A673 (cell line): ENCODE results near the gene ACTL6B. TPM values are rescaled to one million over a fixed set of nuclear protein-coding genes. Genes with fewer than 3 reads are reported as not detected.

Experiments
- BruUV-seq: library from RNA; stranded (reverse); fragments of 400-500 nt; replicated peaks from 2 replicates; lab custom pipeline; 2021; lab: Mats Ljungman, UMichigan
- CTCF ChIA-PET: fragments of 300-600 bp; sonication (Branson Sonifier 250); formaldehyde crosslinking; loops from one replicate; lab custom pipeline; 2022; ENCODE audit warnings: antibody characterized with exemption; lab: Charles Lee
- POLR2A ChIA-PET: fragments of 300-600 bp; sonication (Branson Sonifier 250); formaldehyde crosslinking; loops from one replicate; lab custom pipeline; 2022; ENCODE audit warnings: antibody characterized with exemption; ENCODE audit not compliant: low non-redundant PET; lab: Charles Lee
- DNase-seq: peaks from one replicate; pipeline ENCODE4 v3.0.0-alpha.2; 2015; ENCODE audit warnings: low spot score
- H3K27ac ChIP-seq: fragments of 200-600 bp; sonication (generic); 2 replicates; pipeline ENCODE4 v1.5.1; 2016; ENCODE audit warnings: mixed run types, low read depth, mild to moderate bottlenecking, mixed read lengths, antibody characterized with exemption, low read length; ENCODE audit not compliant: poor library complexity, severe bottlenecking
- H3K27me3 ChIP-seq: fragments of 200-600 bp; sonication (generic); replicated peaks from 2 replicates; pipeline ENCODE4 v1.6.1; 2017; ENCODE audit warnings: mixed run types, low read depth, mild to moderate bottlenecking, mixed read lengths, antibody characterized with exemption, low read length; ENCODE audit not compliant: insufficient read depth, poor library complexity
- H3K36me3 ChIP-seq: fragments of 200-600 bp; sonication (generic); 2 replicates; pipeline ENCODE4 v1.6.1; 2016; ENCODE audit warnings: mixed run types, mild to moderate bottlenecking, mixed read lengths, antibody characterized with exemption, low read length; ENCODE audit not compliant: insufficient read depth, poor library complexity, severe bottlenecking
- H3K4me1 ChIP-seq: fragments of 200-600 bp; sonication (generic); 2 replicates; pipeline ENCODE4 v1.6.1; 2017; ENCODE audit warnings: mixed run types, mild to moderate bottlenecking, mixed read lengths, antibody characterized with exemption, low read length; ENCODE audit not compliant: insufficient read depth, poor library complexity, severe bottlenecking
- H3K4me3 ChIP-seq: fragments of 200-600 bp; sonication (generic); 2 replicates; pipeline ENCODE4 v1.5.1; 2016; ENCODE audit warnings: low read depth, mixed run types, mild to moderate bottlenecking, mixed read lengths, low read length; ENCODE audit not compliant: poor library complexity, severe bottlenecking
- H3K9me3 ChIP-seq: fragments of 200-600 bp; sonication (generic); 2 replicates; pipeline ENCODE4 v1.6.1; 2016; ENCODE audit warnings: mixed run types, low read depth, mild to moderate bottlenecking, mixed read lengths, antibody characterized with exemption, low read length; ENCODE audit not compliant: poor library complexity, severe bottlenecking
- CTCF ChIP-seq: fragments of 300-800, 200-600 bp; sonication (generic); conservative IDR thresholded peaks from 2 replicates; pipeline ENCODE4 v1.5.1; 2017; ENCODE audit warnings: low read depth, mild to moderate bottlenecking, antibody characterized with exemption, low read length, moderate library complexity, mixed read lengths
- EZH2 ChIP-seq: fragments of 200-600 bp; sonication (generic); IDR thresholded peaks from 2 replicates; pipeline ENCODE4 v1.6.1; 2017; ENCODE audit warnings: borderline replicate concordance, low read depth, mild to moderate bottlenecking, mixed read lengths, antibody characterized with exemption, low read length; ENCODE audit not compliant: poor library complexity, severe bottlenecking
- intact Hi-C: fragments of 100-400 bp; cut with micrococcal nuclease; formaldehyde crosslinking; loops from one replicate; pipeline ENCODE4 v1.10.0; 2022; ENCODE audit not compliant: unreplicated experiment
- total RNA-seq: library from RNA; stranded (reverse); gene quantifications from 2 replicates; pipeline ENCODE4 v1.2.3, GENCODE V29; 2021

Gene ACTL6B
- total RNA-seq, 1 experiment from 2014 or later, result not detected

DNA sequence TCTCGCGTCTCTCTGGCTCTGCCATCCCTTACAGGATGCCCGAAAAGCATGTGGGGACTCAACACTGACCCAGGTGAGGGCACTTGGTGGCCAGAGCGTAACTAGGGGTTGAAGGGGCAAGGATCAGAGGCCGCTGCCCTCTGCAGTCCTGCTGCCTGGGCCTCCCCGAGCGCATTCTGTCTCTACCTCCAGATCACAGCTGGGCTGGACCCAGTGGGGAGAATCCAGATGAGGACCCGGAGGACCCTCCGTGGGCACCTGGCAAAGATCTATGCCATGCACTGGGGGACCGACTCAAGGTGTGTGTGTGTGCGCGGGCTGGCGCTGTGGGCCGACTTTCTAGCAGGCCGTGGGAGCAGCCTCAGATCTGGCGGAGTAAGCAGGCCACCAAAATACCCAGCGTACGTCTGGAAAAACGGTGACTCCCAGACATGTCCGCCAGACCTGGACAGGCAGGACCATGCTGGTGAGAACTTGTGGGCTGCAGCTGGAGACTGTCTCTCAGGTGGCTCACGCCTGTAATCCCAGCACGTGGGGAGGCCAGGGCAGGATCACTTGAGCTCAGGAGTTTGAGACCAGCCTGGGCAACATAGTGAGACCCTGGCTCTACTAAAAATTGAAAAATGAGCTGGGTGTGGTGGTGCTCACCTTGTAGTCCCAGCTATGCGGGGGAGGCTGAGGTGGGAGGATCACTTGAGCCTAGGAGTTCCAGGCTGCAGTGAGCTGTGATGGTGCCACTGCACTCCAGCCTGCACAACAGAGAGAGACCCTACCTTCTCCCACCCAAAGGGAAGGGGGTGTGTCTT lies 20.5 kb upstream of the ACTL6B start:
- ChIA-PET POLR2A (interaction anchor here (0.6 kb wide), 1 partner anchor 15 kb away, joined by 3 read pairs; no protein-coding TSS in a partner anchor), CTCF (interaction anchor here (0.7 kb wide), 1 partner anchor 48 kb away, joined by 6 read pairs; no protein-coding TSS in a partner anchor)
- no peaks in the 10 kb centered on the region for H3K27me3 ChIP-seq
- BruUV-seq, result no TSS peak
- H3K27ac ChIP-seq, result peak overlapping the region; percentile 48
- H3K4me3 ChIP-seq, result peak overlapping the region; percentile 98
- H3K36me3 ChIP-seq, result peaks cover 49% of the 10 kb centered on the region
- intact Hi-C loops, result loop anchor here (10.0 kb wide), 1 partner anchor 92 kb away; the partner anchor contains the start of genes FBXO24 and LRCH4
- TF ChIP-seq EZH2 (no peak), CTCF (no peak)
- DNase-seq, result no peak
- H3K4me1 ChIP-seq, result peaks cover 13% of the 10 kb centered on the region
- no peaks in the 10 kb centered on the region for H3K9me3 ChIP-seq

DNA sequence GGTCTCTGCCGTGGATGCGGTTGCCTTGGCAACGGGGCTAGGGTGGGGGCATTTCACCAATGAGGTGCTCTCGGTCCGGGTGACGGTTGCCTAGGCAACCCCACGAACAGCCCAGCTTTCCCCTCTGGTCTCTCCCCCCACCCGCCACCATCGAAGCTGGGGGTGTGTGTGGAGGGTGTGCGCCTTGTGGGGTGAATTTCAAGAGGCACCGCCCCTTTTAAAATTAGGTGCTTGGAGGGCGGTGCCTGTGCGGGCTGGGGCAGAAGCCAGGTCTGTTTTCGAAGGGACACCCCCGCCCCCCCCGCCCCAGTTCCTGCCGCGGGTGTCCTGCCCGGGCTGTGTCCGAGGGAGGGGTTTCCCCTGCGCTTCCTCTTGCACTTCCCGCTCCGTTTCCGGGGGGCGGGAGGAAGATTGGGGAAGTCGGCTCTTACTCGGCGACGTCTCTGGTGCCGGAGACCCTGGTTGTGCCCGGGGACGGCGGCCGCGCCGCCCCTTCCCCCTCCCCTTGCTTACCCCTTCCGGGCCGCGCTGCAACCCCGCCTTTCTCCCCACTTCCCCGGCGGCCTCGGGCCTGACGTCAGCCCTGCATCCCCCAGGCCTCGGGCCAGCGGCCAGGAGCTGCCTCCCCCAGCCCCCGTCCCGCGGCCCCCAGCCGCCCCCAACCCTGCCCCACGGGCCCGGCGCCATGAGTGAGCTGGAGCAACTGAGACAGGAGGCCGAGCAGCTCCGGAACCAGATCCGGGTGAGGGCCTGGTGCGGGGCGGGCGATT lies 19.5 kb upstream of the ACTL6B start:
- H3K36me3 ChIP-seq, result peaks cover 39% of the 10 kb centered on the region
- H3K27ac ChIP-seq, result peak overlapping the region; percentile 48
- no peaks in the 10 kb centered on the region for H3K27me3 ChIP-seq
- intact Hi-C loops, result loop anchor here (10.0 kb wide), 1 partner anchor 91 kb away; the partner anchor contains the start of genes FBXO24 and LRCH4
- H3K9me3 ChIP-seq, result no peaks in the 10 kb centered on the region
- H3K4me3 ChIP-seq, result peak overlapping the region; percentile 98
- TF ChIP-seq EZH2 (no peak), CTCF (no peak)
- no TSS peak for BruUV-seq
- ChIA-PET CTCF (interaction anchor here (0.7 kb wide), 1 partner anchor 49 kb away, joined by 6 read pairs; no protein-coding TSS in a partner anchor), POLR2A (no interaction called here)
- peak; percentile 83 for DNase-seq
- H3K4me1 ChIP-seq, result peaks cover 8% of the 10 kb centered on the region

DNA sequence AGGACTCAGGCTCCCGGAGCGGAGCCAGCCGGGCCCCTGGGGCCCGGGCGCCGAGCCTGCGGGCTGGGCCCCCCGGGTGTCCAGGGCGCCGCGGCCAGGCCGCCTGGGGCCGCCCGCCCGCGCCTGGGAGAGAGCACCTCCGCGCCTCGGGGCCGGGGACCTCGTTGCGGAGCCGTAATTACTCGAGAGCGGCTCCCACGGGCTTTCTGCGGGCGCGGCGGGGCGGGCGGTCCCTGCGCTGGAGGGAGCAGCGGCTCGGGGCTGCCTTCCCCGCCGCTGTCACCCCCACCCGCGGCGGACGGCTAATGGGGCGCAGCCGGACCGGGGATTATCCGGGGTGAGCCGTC lies 18.8 kb upstream of the ACTL6B start:
- intact Hi-C loops, result loop anchor here (10.0 kb wide), 1 partner anchor 90 kb away; the partner anchor contains the start of genes FBXO24 and LRCH4
- peaks cover 33% of the 10 kb centered on the region for H3K36me3 ChIP-seq
- POLR2A ChIA-PET, result no interaction called here
- DNase-seq, result no peak
- H3K4me3 ChIP-seq, result peak overlapping the region; percentile 98
- peak overlapping the region; percentile 99 for H3K27ac ChIP-seq
- TF ChIP-seq CTCF (no peak), EZH2 (no peak)
- peaks cover 1% of the 10 kb centered on the region for H3K4me1 ChIP-seq
- no peaks in the 10 kb centered on the region for H3K27me3 ChIP-seq
- BruUV-seq, result no TSS peak
- no peaks in the 10 kb centered on the region for H3K9me3 ChIP-seq
- CTCF ChIA-PET, result no interaction called here
